Activated CD8-positive, alpha-beta T cell treated with anti-CD3 and anti-CD28 coated beads for 36 hours (primary cell): ENCODE results near the gene B3GNT9. TPM values are rescaled to one million over a fixed set of nuclear protein-coding genes. Genes with fewer than 3 reads are reported as not detected.

Experiments
- ATAC-seq: fragments of 200-7000 bp; cut with Tn5 transposase; one replicate; pipeline ENCODE4 v1.10.0; 2021; ENCODE audit warnings: mild to moderate bottlenecking, moderate library complexity
- CTCF ChIA-PET: fragments of 350-600 bp; sonication (Branson Sonifier 250); formaldehyde crosslinking; loops from one replicate; lab custom pipeline; 2021; ENCODE audit warnings: antibody characterized with exemption; lab: Charles Lee
- POLR2A ChIA-PET: fragments of 350-600 bp; sonication (Branson Sonifier 250); formaldehyde crosslinking; loops from one replicate; lab custom pipeline; 2021; ENCODE audit warnings: antibody characterized with exemption; lab: Charles Lee
- DNase-seq: peaks from one replicate; pipeline ENCODE4 v3.0.0-alpha.2; 2020
- H3K27ac Mint-ChIP-seq: one replicate; pipeline ENCODE4 v1.8.0; 2021; ENCODE audit warnings: mild to moderate bottlenecking, mixed read lengths
- H3K27me3 Mint-ChIP-seq: one replicate; pipeline ENCODE4 v1.8.0; 2021; ENCODE audit warnings: mixed read lengths
- H3K36me3 Mint-ChIP-seq: one replicate; pipeline ENCODE4 v1.8.0; 2021; ENCODE audit warnings: low read depth, mixed read lengths
- H3K4me1 Mint-ChIP-seq: one replicate; pipeline ENCODE4 v1.8.0; 2021; ENCODE audit warnings: low read depth, mixed read lengths
- H3K4me3 Mint-ChIP-seq: one replicate; pipeline ENCODE4 v1.8.0; 2021; ENCODE audit warnings: mild to moderate bottlenecking, moderate library complexity, mixed read lengths
- H3K9me3 Mint-ChIP-seq: one replicate; pipeline ENCODE4 v1.8.0; 2021; ENCODE audit warnings: mixed read lengths
- CTCF ChIP-seq: fragments of 200-600 bp; IDR thresholded peaks from one replicate; pipeline ENCODE4 v1.8.0; 2022; ENCODE audit warnings: antibody characterized with exemption, mild to moderate bottlenecking
- intact Hi-C: fragments of 100-400 bp; cut with micrococcal nuclease; formaldehyde crosslinking; loops from one replicate; pipeline ENCODE4 v1.10.0; 2022
- total RNA-seq, 2 experiments: library from RNA; stranded (reverse); gene quantifications; one replicate each; pipeline ENCODE4 v1.2.3, GENCODE V29; 2021

The B3GNT9 gene
- total RNA-seq, 2 experiments from 2014 or later, result 2.1 to 2.5 TPM

GRCh38 chr16:67105246-67105645 lies 45.6 kb downstream of the B3GNT9 start:
- H3K36me3 Mint-ChIP-seq, result peaks cover 6% of the 10 kb centered on the region
- no peak overlapping the region for H3K27ac Mint-ChIP-seq
- no peak overlapping the region for H3K4me3 Mint-ChIP-seq
- no peak for TF ChIP-seq CTCF
- ATAC-seq (no peak), DNase-seq (no peak)
- ChIA-PET CTCF (interaction anchor here (0.7 to 6.7 kb wide), 10 partner anchors 9 to 155 kb away, joined by 3 to 48 read pairs (median 4); partner anchors contain the start of genes FBXL8 and TRADD), POLR2A (interaction anchor here (0.9 kb wide), 1 partner anchor 14 kb away, joined by 5 read pairs; no protein-coding TSS in a partner anchor)
- H3K27me3 Mint-ChIP-seq, result no peaks in the 10 kb centered on the region
- H3K9me3 Mint-ChIP-seq, result no peaks in the 10 kb centered on the region
- intact Hi-C loops, result no loop called here
- peaks cover 4% of the 10 kb centered on the region for H3K4me1 Mint-ChIP-seq

GRCh38 chr16:67104845-67105244 lies 46.0 kb downstream of the B3GNT9 start:
- H3K36me3 Mint-ChIP-seq, result peaks cover 6% of the 10 kb centered on the region
- POLR2A ChIA-PET, result no interaction called here
- H3K4me1 Mint-ChIP-seq, result peaks cover 4% of the 10 kb centered on the region
- no peak for TF ChIP-seq CTCF
- H3K9me3 Mint-ChIP-seq, result no peaks in the 10 kb centered on the region
- DNase-seq, result no peak
- H3K27ac Mint-ChIP-seq, result no peak overlapping the region
- H3K4me3 Mint-ChIP-seq, result no peak overlapping the region
- H3K27me3 Mint-ChIP-seq, result no peaks in the 10 kb centered on the region
- ATAC-seq, result no peak
- intact Hi-C loops, result loop anchor here (5.0 kb wide), 1 partner anchor 128 kb away; no protein-coding TSS in a partner anchor
- CTCF ChIA-PET, result interaction anchor here (1.3 to 6.7 kb wide), 4 partner anchors 9 to 87 kb away, joined by 3 to 48 read pairs (median 4); partner anchors contain the start of genes FBXL8 and TRADD

GRCh38 chr16:67104061-67104460 lies 46.7 kb downstream of the B3GNT9 start:
- no peak overlapping the region for H3K4me3 Mint-ChIP-seq
- H3K36me3 Mint-ChIP-seq, result peaks cover 6% of the 10 kb centered on the region
- POLR2A ChIA-PET, result no interaction called here
- no peak overlapping the region for H3K27ac Mint-ChIP-seq
- CTCF ChIA-PET, result interaction anchor here (1.3 to 6.7 kb wide), 7 partner anchors 26 to 129 kb away, joined by 3 to 48 read pairs (median 6); no protein-coding TSS in a partner anchor
- intact Hi-C loops, result loop anchor here (5.0 kb wide), 1 partner anchor 127 kb away; no protein-coding TSS in a partner anchor
- H3K9me3 Mint-ChIP-seq, result no peaks in the 10 kb centered on the region
- H3K4me1 Mint-ChIP-seq, result no peaks in the 10 kb centered on the region
- TF ChIP-seq CTCF, result no peak
- H3K27me3 Mint-ChIP-seq, result no peaks in the 10 kb centered on the region
- DNase-seq (peak; percentile 12), ATAC-seq (peak; percentile 55)

- ChIA-PET POLR2A (interaction anchor here (1.4 to 1.5 kb wide), 2 partner anchors 18 to 182 kb away, joined by 3 to 4 read pairs; no protein-coding TSS in a partner anchor), CTCF (interaction anchor here (0.6 to 6.7 kb wide), 21 partner anchors 10 to 218 kb away, joined by 3 to 48 read pairs (median 5); no protein-coding TSS in a partner anchor)
- Mint-ChIP-seq H3K36me3 (peaks cover 6% of the 10 kb centered on the region), H3K4me3 (no peak overlapping the region), H3K27ac (no peak overlapping the region), H3K27me3 (no peaks in the 10 kb centered on the region), H3K4me1 (no peaks in the 10 kb centered on the region), H3K9me3 (no peaks in the 10 kb centered on the region)
- DNase-seq, result peak; percentile 14
- intact Hi-C loops, result loop anchor here (5.0 kb wide), 1 partner anchor 124 kb away; no protein-coding TSS in a partner anchor
- peak; percentile 35 for TF ChIP-seq CTCF
- no peak for ATAC-seq
These were observed 49.3 kb downstream of the B3GNT9 start for GRCh38 chr16:67101311-67102082.
